ENCODE data around the gene COPB1.

Gene COPB1

DNA sequence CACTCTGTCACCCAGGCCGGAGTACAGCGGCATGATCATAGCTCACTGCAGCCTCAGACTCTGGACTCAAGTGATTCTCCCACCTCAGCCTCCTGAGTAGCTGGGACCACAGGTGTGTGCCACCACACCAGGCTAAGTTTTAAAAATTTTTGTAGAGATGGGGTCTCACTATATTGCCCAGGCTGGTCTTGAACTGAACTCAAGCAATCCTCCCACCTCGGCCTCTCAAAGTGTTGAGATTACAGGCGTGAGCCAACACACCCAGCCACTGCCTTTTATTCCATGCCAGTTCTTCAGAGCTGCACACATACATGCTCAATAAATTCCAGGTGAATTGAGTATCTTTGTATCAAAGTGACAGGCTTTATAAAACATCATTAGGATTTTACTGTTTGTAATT is 2.4 kb upstream of the COPB1 start:
- no peak overlapping the region for H3K27ac ChIP-seq (ENCODE audit: low read length)
- no peaks in the 10 kb centered on the region; the same call in 1 of the 2 replicates for H4K20me1 ChIP-seq (ENCODE audit: insufficient read depth, low read length)
- ATAC-seq (ENCODE audit: insufficient read depth, low read depth) = no peak

DNA sequence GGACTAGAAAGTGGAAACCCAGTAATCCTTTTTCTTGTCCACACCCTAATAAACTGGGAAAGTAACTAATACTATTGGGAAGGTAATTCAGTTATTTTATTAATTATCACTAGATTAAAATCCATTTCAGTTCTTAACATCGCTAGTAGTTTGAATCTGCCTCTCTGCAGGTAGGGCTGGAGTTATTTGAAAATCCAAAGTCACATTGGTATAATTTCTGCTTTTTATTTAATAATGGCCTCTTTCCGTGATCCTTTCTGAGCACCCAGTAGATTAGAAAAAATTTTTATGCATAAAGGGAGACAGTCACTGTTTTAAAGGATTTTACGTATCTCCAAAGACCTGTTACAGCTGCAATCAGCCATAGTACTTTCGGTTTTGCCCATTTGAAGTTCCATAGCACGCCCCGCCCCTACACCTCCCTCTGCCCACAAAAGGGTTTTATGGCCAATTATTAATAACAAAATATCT is 605 bp upstream of the COPB1 start:
- peak; percentile 77 for DNase-seq
- no peaks in the 10 kb centered on the region for H3K27me3 ChIP-seq (ENCODE audit: insufficient read depth, low read length, poor library complexity)
- H3K27ac ChIP-seq (ENCODE audit: low read length) = peak overlapping the region; percentile 94
- peak overlapping the region; percentile 66 for H3K9ac ChIP-seq (ENCODE audit: low read depth, low read length)
- peak overlapping the region; percentile 77 to 81 for H3K4me3 ChIP-seq (ENCODE audit: low read depth in 1 of 2, low read length in 2 of 2)
- peak; percentile 69 for ATAC-seq (ENCODE audit: insufficient read depth, low read depth)
- peak overlapping the region; percentile 88 for H2AFZ ChIP-seq (ENCODE audit: low read depth, low read length)
- H3K4me1 ChIP-seq (ENCODE audit: insufficient read depth, low read length) = peaks cover 40% of the 10 kb centered on the region
- H3K36me3 ChIP-seq (ENCODE audit: insufficient read depth, low read length) = peaks cover 46% of the 10 kb centered on the region
- H4K20me1 ChIP-seq (ENCODE audit: insufficient read depth, low read length) = no peaks in the 10 kb centered on the region; the same call in 1 of the 2 replicates
- H3K9me3 ChIP-seq (ENCODE audit: insufficient read depth, low read length, severe bottlenecking) = no peaks in the 10 kb centered on the region
- no peak for TF ChIP-seq EZH2 (IDR thresholded peaks at IDR 0.05; ENCODE audit: borderline replicate concordance, low read depth, low read length, severe bottlenecking)
- TF ChIP-seq, protein P1, sequence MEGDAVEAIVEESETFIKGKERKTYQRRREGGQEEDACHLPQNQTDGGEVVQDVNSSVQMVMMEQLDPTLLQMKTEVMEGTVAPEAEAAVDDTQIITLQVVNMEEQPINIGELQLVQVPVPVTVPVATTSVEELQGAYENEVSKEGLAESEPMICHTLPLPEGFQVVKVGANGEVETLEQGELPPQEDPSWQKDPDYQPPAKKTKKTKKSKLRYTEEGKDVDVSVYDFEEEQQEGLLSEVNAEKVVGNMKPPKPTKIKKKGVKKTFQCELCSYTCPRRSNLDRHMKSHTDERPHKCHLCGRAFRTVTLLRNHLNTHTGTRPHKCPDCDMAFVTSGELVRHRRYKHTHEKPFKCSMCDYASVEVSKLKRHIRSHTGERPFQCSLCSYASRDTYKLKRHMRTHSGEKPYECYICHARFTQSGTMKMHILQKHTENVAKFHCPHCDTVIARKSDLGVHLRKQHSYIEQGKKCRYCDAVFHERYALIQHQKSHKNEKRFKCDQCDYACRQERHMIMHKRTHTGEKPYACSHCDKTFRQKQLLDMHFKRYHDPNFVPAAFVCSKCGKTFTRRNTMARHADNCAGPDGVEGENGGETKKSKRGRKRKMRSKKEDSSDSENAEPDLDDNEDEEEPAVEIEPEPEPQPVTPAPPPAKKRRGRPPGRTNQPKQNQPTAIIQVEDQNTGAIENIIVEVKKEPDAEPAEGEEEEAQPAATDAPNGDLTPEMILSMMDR (IDR thresholded peaks at IDR 0.05; ENCODE audit: borderline replicate concordance, extremely low read depth, low read length, poor library complexity, severe bottlenecking) = no peak
- peak overlapping the region; percentile 84 for H3K4me2 ChIP-seq (ENCODE audit: insufficient read depth, low read length)
- H3K79me2 ChIP-seq (ENCODE audit: insufficient read depth, low read length) = peaks cover 40% of the 10 kb centered on the region

More for the DNA sequence above, 2.4 kb upstream of the COPB1 start:
- Histone ChIP-seq H3K79me2 (ENCODE audit: insufficient read depth, low read length) (peaks cover 25% of the 10 kb centered on the region), H3K4me2 (ENCODE audit: insufficient read depth, low read length) (no peak overlapping the region), H3K4me3 (ENCODE audit: low read depth in 1 of 2, low read length in 2 of 2) (no peak overlapping the region), H3K27me3 (ENCODE audit: insufficient read depth, low read length, poor library complexity) (no peaks in the 10 kb centered on the region), H3K36me3 (ENCODE audit: insufficient read depth, low read length) (peaks cover 50% of the 10 kb centered on the region), H3K4me1 (ENCODE audit: insufficient read depth, low read length) (peaks cover 32% of the 10 kb centered on the region), H3K9ac (ENCODE audit: low read depth, low read length) (no peak overlapping the region), H3K9me3 (ENCODE audit: insufficient read depth, low read length, severe bottlenecking) (no peaks in the 10 kb centered on the region), H2AFZ (ENCODE audit: low read depth, low read length) (no peak overlapping the region)
- TF ChIP-seq EZH2 (IDR thresholded peaks at IDR 0.05; ENCODE audit: borderline replicate concordance, low read depth, low read length, severe bottlenecking) = no peak
- TF ChIP-seq, protein P1 (IDR thresholded peaks at IDR 0.05; ENCODE audit: borderline replicate concordance, extremely low read depth, low read length, poor library complexity, severe bottlenecking) = no peak
- DNase-seq = no peak

DNA sequence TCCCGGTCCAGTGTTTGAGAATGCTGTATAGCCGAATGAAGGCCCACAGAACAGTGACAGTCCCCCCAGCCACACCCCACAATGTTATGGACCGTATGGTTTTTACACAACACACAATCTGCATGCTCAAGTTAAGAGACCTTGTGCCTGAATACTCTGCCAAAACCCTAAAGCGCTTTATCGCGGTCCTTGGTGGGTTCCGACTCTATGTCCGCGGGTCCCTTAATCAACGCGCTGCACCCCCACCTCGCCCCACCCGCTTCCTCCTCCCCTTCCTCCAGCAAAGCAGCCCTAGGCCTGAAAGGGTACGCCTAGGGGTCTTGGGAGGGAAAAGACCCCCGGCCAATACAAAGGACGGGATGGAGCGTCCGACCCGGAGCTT is 442 bp downstream of the COPB1 start:
- Histone ChIP-seq H3K9me3 (ENCODE audit: insufficient read depth, low read length, severe bottlenecking) (no peaks in the 10 kb centered on the region), H3K27ac (ENCODE audit: low read length) (peak overlapping the region; percentile 94), H3K4me2 (ENCODE audit: insufficient read depth, low read length) (peak overlapping the region; percentile 84), H3K4me3 (ENCODE audit: low read depth in 1 of 2, low read length in 2 of 2) (peak overlapping the region; percentile 77 to 81), H3K36me3 (ENCODE audit: insufficient read depth, low read length) (peaks cover 46% of the 10 kb centered on the region), H2AFZ (ENCODE audit: low read depth, low read length) (peak overlapping the region; percentile 72), H4K20me1 (ENCODE audit: insufficient read depth, low read length) (no peaks in the 10 kb centered on the region; the same call in 1 of the 2 replicates), H3K79me2 (ENCODE audit: insufficient read depth, low read length) (peaks cover 44% of the 10 kb centered on the region), H3K4me1 (ENCODE audit: insufficient read depth, low read length) (peaks cover 42% of the 10 kb centered on the region), H3K9ac (ENCODE audit: low read depth, low read length) (peak overlapping the region; percentile 66), H3K27me3 (ENCODE audit: insufficient read depth, low read length, poor library complexity) (no peaks in the 10 kb centered on the region)
- DNase-seq (peak; percentile 58), ATAC-seq (ENCODE audit: insufficient read depth, low read depth) (peak; percentile 52)
- TF ChIP-seq EZH2 (IDR thresholded peaks at IDR 0.05; ENCODE audit: borderline replicate concordance, low read depth, low read length, severe bottlenecking) = no peak
- TF ChIP-seq, protein P1 (IDR thresholded peaks at IDR 0.05; ENCODE audit: borderline replicate concordance, extremely low read depth, low read length, poor library complexity, severe bottlenecking) = no peak

Data from DND-41 (cell line).